ENCODE results near the gene CDC16.
"Not testable (repeated sequence)": the region's sequence is repeated elsewhere in the genome, so short reads cannot be mapped to it uniquely, and the experiment has no call there.

- TF ChIP-seq CTCF (IDR thresholded peaks at IDR 0.05; ENCODE audit: low read depth, low read length); EZH2phosphoT487 (IDR thresholded peaks at IDR 0.05; ENCODE audit: low read depth): not testable (repeated sequence)
These were observed 17.1 kb downstream of the CDC16 start for GRCh38 chr13:114251639-114252440.

All from OCI-LY3 (cell line).